CD4-positive, alpha-beta T cell treated with Interleukin-21 for 1 hour (primary cell): Measurements from ENCODE around the gene RASSF3.
A peak's percentile ranks its signal among the peaks of the same experiment; 100 is the strongest.

Source experiments
- DNase-seq: peaks from one replicate; pipeline ENCODE4 v3.0.0-alpha.2; 2020

The RASSF3 gene

DNA sequence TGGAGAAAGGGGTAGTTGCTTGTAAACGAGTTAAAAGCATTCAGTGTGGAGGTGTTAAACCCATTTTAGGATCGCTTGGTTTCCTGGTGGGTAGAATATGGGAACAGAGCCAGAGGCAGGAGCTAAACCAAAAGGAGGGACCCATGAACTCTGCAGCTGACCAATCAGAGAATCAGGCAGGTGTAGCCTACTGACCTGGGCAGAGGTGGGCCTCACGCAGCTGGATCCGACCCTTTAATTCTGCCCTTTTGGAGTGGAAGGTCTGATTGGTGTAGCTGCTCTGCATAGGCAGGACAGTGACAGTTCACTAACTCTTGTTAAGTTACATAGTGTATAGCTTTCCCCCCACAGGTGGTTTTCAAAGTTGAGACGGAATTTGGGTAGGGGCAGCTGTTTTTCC, 85.3 kb downstream of the RASSF3 start:
- DNase-seq: no peak

DNA sequence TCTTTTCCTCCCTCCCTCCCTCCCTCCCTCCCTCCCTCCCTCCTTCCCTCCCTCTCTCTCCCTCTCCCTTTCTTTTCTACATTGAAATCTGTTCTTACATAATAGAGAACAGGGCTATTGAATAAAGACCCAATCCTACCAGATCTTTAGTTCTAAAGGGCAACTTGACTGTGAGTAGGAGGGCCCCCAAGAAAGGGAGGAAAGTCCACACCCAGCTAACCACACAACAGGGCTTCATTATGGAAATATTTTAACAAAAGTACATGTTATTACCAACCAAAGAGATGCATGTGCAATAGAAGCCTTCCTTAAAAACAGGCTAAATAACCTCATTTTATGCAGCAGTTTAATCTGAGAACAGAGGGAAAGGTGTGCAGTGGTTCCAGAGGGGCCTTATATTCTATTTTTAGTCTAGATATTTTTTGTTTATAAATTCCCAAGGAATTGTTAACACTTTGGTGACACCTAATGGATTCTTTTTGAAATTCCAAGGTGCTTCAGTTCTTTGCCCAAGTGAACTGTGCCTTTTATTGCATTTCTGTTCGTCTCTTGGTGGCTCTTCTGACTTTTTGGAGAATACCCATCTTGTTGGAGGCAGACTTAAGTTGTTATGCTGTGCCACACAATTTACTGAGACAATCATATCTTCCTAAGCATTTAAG, 85.9 kb downstream of the RASSF3 start:
- no peak for DNase-seq

DNA sequence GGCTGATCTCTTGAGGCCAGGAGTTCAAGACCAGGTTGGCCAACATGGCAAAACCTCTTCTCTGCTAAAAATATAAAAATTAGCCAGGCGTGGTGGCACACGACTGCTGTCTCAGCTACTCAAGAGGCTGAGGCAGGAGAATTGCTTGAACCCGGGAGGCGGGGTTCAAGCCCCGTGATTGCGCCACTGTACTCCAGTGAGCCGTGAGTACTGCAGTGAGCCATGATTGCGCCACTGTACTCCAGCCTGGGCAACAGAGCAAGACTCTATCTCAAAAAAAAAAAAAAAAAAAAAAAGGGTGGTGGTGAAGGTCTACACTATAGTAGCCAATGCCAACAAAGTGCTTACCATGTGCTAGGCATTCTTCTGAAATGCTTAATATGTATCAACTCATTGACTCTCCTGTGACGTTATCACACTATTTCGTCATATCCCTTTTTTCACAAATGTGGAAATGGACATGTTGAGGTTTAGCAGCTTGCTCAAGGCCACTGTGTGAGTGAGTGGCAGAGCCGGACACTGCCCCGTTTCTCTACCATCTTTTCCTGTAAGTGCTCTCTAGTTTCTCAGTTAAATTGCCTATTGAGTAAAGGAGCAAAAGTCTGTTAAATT, 89.3 kb downstream of the RASSF3 start:
- peak; percentile 27 for DNase-seq

DNA sequence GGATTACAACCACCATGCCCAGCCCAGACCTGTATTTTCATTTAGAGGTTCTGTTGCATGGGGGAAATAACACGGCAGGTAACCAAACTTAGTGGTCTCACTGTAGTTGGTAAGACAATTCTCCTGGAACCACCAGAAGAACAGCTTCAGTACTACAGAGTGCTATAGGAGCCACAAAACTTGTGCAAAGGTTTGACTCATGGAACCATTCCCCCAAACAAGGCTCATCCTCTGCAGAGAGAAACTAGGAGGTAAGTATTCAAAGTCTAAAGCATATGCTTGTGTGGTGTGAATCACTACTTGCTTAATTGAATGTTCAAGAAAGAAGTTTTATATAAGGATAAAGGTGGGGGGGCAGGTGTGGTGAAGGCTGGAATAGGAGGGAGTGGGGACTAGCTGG, 90.2 kb downstream of the RASSF3 start:
- no peak for DNase-seq

DNA sequence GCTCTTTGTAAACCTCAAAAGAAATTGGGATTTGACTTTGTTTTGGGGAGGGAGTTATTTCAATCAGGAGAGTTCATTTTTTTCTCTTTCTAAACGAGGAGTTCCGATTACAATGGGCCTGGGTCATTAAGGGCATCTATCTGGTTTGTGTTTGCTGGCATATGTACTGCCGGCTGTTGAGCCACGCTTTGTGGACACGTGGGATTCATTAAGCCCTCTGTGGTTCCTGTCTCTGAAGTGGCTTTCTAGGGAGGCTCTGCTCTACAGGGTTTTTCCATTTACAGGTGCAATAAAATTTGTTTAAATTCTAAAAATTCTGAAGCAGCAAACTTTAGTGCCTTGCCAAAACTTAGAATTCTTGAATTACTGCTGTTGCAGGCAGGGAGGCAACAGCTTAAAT, 91.0 kb downstream of the RASSF3 start:
- DNase-seq: no peak

DNA sequence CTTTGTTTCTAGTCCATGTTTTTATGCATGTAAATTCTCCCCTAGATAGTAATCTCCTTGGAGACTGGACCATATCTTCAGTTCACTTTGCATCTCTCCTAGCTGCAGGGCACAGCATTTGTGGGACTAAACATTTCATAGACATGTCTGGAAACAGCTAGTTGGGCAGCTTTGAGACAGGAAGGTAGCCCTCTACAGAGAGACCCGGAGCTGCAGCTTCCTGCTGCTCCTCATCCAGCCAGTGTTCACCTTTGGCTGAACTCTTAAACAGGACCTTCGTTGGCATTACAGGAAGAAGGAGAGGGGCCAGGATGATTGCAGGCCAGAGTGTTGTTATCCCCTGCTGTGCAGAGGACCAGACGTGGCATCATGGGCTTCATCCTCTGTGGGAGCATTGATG, 96.0 kb downstream of the RASSF3 start:
- no peak for DNase-seq

DNA sequence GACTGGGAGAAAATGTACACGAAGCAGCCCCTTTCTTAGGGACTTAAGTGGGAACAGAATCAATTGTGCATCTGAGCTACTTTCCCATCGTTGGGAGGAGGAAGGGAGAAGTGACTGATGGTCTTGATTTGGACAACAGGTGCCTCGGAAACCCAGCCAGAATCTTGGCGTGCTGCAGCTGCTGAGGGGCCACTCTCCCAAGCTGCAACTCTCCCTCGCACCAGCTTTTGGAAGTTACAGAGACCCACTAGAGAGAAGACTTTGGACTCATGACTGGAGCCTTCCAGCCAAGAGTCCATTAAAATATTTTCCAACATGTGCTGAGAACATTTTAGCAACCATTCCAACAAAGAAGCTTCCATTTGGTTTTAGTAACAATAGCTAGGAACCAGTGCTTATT, 96.6 kb downstream of the RASSF3 start:
- DNase-seq: no peak

DNA sequence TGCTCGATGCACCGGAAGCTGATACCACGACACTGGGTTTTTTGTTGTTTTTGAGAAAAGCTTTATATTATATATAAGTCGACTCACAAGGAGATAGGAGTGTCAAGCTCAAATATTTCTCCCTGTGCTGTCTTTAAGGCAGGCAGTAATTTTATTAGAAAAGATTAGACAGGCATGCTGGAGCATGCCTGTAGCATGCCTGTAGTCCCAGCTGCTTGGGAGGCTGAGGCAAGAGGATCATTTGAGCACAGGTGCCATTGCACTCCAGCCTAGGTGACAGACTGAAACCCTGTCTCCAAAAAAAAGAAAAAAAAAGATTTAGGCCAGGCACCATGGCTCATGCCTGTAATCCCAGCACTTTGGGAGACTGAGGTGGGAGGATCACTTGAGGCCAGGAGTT, 97.1 kb downstream of the RASSF3 start:
- no peak for DNase-seq

DNA sequence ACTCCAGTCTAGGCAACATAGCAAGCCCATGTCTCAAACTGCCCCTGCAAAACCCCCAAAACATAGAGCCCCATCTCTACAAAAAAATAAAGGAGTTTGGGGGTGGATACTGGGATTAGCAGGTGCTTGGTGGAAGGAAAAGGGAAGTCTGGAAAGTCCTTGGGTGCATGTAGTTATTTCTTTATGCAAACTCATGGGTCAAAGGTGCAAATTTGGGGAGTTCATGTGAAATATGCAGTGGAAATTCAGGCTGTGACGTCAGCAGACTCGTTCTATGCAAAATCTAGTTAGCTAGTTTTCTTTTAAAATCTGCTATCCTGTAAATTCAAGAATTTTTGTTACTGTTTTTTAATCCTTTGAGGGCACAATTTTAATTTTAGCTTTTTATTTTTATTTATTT, 97.6 kb downstream of the RASSF3 start:
- no peak for DNase-seq

DNA sequence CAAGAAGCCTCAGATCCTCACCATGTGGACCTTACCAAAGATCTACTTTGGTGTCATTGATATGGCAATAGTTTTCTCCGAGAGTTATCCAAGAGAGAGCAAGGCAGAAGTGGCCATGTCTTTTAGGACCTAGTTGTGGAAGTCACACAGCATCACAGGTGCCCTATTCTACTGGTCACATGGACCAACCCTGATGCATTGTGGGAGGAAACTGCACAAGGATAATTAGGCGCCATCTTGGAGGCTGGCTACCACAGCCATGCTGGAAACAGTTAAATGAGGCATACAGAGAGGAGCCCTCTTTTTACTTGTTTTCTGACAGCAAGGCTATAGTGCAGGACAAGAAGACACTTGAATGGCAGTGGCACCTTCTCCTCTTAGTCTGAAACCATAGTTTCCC, 99.1 kb downstream of the RASSF3 start:
- DNase-seq: no peak

DNA sequence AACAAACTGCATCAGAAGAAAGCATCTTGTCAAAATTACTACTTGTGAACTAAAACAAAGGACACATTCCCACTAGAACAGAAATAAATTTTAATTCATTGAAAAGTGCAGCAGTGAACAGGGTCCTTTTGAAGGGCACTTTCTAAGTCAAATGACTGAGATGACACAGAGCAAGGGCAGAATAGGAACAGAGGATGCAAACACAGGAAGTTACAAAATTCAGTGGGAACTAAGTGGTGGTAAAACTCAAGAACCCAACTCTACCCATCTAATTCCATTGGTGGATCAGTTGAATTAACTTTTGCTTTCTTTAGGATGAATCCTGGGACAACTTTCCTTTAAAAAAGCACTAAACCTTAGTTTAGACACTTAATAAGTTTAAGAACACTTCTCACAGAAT, 103.1 kb downstream of the RASSF3 start:
- no peak for DNase-seq

DNA sequence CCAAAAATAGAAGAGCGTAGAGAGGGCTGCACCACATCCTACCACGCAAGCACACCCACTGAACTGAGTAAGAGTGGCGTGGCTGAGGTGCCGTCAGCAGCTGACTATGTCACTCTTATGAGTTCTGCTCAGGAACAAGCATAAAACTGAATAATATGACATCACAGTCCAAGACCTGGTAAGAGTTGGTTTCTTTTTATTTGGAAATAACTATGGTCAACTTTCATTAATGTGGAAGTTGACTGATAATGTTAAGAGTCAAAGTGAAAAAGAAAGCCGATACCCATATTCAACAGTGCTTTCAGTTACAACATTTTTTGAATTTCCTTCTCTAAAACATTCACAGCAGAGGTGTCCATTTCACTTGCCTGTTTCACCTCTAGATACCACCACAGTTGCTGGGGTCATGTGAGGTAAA, 104.3 kb downstream of the RASSF3 start:
- peak; percentile 60 for DNase-seq

DNA sequence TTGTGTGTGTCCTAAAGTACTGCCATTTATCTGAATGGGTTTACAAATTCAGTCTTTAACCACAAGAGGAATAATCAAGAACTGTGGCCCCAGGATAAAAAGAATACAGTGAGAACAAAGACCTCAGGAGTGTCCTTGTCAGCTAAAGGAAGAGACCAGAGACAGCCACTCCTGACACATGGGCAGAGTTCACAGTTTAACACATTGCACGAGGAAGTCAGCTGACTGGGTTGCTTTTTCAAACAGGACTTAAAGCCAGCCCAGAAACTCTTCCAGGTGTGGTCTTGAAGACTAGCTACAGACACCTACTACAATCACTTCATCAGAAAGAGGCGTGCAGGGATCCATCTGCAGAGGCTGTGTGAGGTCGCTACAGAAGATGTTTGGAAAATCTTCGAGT, 106.1 kb downstream of the RASSF3 start:
- no peak for DNase-seq

DNA sequence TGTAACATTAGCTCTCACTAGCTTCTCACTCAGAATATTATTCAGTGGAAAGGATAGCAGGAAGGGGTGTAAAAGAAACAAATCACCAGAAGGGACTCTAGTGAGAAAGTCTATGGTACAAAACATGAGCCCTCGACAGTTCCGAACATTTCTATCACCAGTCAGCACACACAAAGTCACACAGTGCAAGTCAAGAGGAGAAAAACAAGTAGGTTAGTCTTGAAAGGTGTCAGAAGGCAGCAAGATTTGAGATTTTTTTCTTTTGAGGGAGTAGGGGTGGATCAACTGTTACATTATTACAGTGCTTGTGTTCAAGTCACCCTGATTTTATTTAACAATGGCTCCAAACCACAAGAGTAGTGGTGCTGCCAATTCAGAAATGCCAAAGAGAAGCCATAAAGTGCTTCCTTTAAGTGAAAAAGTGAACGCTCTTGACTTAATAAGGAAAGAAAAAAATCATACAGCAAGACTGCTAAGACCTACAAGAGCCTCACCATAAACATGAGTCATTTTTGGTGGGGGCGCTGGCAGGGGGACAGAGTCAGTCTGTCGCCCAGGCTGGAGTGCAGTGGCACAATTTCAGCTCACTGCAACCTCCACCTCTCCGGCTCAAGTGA, 106.7 kb downstream of the RASSF3 start:
- DNase-seq: no peak

DNA sequence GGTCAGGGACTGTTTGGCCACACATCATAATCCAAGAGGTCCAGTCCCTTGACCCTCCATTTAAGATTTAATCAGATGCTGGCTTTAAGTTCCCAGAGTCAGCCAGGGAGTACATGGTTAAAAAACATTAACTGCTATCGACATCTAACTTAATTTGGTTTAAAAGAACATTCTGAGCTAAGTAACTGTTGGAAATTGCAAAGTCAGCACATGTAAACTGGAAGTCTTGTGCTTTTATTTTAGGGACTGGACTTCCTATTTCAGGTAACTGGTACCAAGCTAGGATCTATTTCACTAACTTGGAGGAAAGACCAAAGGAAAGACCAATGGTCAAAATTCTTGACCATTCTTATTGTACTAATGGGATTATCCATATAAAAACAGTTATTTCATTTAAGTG, 108.4 kb downstream of the RASSF3 start:
- DNase-seq: no peak

DNA sequence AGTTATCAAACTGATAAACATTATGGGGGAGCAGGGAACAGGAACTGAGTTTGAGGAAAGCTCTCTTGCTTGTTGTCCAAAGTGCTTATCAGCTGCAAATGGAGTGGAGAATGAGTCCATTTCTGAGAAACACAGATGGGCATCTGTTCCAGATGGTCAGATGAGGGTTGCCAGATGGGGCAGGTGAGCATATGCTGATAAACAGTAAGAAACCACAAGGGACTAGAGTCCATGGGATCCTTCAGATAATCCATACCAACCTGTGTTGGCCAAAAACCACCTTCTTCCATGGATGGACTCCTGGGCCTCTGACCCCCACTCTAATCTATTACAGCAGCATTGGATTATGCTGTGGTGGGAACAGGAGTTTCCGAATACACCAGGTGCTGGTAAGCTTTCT, 110.6 kb downstream of the RASSF3 start:
- no peak for DNase-seq

DNA sequence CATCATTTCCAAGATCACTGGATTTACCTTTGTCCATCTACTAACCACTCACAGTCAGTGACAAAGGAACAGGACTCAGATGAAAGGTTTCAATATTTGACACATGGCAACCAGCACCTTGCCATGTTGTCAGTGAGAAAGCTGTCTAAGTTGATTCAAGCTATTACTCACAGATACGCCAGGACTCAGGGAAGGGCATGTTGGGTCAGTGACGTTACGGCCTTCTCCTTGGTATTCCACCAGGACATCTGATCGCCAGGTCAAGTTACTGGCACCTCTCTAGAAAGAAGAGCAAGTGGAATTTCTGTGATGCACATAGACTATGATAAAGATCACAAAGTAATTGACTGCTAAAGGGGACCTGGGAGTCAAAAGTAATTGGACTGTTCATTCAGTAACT, 112.5 kb downstream of the RASSF3 start:
- no peak for DNase-seq

DNA sequence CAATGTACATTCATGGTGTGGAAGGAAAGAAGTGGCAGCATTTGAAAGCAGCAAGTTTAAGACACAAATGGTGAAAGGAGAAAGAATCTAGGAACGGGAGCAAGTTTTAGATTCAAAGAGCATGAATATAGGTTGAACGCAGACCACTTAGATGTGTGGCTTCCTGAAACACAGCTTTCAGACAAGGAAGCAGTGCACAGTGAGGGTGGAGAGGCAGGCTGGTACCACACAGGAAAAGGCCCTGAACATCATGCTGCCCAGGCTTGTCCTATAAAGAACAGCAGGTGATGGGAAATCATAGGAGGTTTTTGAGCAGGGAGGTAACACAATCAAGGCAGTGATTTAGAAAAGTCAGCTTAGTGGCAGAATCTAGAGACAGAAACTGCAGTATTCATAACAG, 113.3 kb downstream of the RASSF3 start:
- no peak for DNase-seq

DNA sequence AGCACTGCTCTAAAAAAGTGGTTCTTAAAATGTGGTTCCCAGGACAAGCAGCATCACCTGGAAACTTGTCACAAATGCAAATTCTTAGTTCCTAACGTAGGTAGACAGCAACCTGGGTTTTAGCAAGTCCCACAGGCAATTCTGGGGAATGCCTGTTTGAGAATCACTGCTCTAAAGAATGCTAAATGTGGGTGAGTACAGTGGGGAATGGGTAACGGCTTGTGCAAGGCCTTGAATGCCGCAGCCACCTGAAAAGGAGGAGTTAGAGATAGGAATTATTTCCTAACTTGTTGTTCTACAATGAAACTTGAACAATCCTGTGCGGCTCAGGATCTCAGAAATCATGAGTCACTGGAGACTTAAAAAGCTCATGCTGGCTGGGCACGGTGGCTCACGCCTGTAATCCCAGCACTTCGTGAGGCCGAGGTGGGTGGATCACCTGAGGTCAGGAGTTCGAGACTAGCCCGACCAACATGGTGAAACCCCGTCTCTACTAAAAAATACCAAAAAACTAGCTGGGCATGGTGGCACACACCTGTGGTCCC, 114.0 kb downstream of the RASSF3 start:
- no peak for DNase-seq

DNA sequence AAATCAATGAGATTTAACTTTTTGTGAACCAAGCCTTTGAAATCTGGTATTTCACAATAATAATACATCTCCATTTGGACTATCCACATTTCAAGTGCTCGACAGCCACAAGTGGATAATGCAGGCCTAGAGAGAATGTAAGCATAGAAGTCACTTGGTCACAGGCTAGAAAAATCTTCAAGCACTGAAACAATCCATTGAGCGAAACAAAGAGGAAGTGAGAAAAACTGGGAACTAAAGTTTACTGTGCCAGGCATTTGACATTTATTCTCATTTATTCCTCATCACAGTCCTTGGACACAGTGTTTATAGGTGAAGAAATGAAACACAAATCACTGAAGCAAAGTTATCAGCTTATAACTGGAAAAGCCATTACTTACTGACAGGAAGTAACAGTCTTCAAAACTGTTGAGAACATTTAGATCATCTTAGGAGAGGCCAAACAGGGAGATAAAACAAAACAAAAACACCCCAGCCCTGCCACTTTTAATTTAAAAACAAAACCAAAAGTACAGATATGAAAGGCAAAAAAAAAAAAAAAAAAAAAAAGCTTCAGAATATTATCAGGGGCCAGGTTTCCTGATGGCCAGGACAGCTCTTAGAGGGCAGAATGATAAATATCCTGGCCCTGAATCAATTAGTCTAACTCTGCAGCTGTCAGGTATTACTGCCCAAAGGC, 119.8 kb downstream of the RASSF3 start:
- DNase-seq: peak; percentile 51

DNA sequence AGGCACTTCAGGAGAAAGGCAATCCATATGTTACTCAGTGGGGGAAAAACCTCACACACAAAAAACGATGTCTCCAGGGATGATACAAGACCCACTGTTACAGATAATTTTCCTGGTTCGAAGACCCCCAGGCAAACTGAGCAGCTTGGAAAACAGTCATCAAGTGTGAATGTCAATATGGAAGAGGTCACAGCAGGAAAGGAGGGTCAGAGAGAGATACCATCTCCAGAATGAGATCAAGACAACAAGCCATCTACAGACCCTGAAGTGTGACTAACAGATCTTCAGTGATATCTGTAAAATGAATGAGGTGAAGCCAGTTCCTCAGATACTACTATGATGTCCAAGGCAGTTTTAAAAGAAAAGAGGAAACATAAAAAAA, 120.3 kb downstream of the RASSF3 start:
- DNase-seq: no peak

DNA sequence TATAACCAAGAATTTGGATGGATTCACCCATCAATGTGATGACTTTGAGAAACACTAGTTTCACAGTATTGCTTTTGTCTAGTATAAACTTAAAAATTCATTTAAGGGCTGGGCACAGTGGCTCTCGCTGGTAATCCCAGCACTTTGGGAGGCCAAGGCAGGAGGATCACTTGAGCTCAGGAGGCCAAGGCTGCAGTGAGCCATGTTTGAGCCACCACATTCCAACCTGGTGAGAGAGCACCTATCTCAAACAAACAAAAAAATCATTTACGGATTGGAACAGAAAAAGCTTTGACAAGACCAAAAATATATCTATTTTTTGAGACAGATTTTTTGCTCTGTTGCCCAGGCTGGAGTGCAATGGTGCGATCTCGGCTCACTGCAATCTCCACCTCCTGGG, 121.4 kb downstream of the RASSF3 start:
- DNase-seq: no peak

DNA sequence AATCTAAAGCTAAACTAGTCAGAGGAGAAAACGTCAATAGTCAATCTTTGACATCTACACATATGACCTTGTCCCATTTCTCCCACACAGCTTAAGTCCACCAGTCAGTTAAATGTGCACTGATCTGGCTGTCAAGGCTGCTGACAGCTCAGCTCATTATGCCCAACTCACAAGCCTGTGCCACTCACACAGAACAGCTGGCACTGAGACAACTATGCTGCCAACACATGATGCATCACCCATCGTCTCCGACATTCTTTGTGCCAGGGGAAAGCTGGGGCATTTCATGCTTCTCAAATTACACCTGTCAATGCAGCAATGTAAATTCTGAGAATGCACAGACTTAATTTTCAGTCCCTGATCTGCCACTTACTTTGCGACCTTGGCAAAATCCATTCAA, 123.6 kb downstream of the RASSF3 start:
- no peak for DNase-seq

DNA sequence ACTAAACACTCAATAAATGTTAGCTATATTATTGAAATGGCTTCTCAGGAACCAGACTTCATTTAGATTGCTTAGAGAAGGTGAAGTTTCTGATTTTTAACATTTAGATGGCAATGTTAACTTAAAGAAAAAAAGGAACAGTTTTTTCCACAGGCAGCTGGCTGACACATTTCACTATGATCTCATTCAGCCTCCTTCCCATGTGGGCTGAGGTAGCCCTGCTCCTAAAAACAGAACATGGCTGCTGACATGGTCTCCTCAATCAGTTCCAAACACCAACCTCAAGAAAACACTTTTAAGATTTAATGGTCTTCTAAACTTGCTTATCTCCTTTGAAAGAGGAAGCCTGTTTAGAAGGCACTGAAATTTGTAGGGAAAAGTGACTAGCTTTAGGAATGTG, 125.1 kb downstream of the RASSF3 start:
- no peak for DNase-seq
